ENCODE data around the gene MRPL9.

GRCh38 chr1:151713044-151713443 lies 50.3 kb downstream of the MRPL9 start:
- TF ChIP-seq ZNF274 (IDR thresholded peaks at IDR 0.05; ENCODE audit: low read depth, low read length) (no peak), YY1 (IDR thresholded peaks at IDR 0.05; ENCODE audit: insufficient read depth, insufficient read length) (no peak), SUZ12 (IDR thresholded peaks at IDR 0.05; ENCODE audit: extremely low read depth, insufficient read depth, insufficient read length) (no peak)

All from NT2/D1 (cell line).